Epithelial cell of prostate (primary cell): ENCODE measurements around the gene SLAMF6.
"Not testable (repeated sequence)": the region's sequence is repeated elsewhere in the genome, so short reads cannot be mapped to it uniquely, and the experiment has no call there.

Experiments
- DNase-seq: peaks from one replicate; pipeline ENCODE4 v3.0.0-alpha.2; 2011; ENCODE audit warnings: low read depth, low spot score
- H3K27ac ChIP-seq: fragments of 450-650 bp; 2 replicates; pipeline ENCODE4 v1.5.1; 2017; ENCODE audit warnings: mild to moderate bottlenecking

Gene SLAMF6

GRCh38 chr1:160479091-160479490 lies 44.0 kb downstream of the SLAMF6 start:
- DNase-seq, H3K27ac ChIP-seq: not testable (repeated sequence)

GRCh38 chr1:160474392-160475242 lies 48.4 kb downstream of the SLAMF6 start:
- H3K27ac ChIP-seq = no peak overlapping the region
- DNase-seq = no peak

DNA sequence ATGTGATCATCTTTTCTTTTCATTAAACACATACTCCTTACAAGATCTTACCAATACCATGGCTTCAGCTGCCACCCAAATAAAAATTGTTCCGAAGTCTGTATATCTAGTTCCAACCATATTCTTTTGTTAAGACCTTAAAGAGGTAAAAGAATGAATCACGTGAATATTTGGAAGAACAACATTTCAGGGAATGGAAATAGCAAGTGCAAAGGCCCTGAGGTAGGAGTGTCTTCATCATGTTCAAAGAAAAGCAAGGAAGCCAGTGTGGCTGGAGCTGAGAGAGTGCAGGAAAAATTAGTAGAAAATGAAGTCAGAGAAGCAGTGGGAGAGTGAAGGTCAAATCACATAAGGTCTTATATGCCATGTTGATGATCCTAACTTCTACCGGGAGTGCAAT lies 50.9 kb downstream of the SLAMF6 start:
- no peak overlapping the region for H3K27ac ChIP-seq
- no peak for DNase-seq

- no peak overlapping the region for H3K27ac ChIP-seq
- DNase-seq = no peak
These were observed 51.8 kb downstream of the SLAMF6 start for GRCh38 chr1:160471253-160471652.

GRCh38 chr1:160467576-160467975 lies 55.5 kb downstream of the SLAMF6 start:
- no peak overlapping the region for H3K27ac ChIP-seq
- DNase-seq = no peak

DNA sequence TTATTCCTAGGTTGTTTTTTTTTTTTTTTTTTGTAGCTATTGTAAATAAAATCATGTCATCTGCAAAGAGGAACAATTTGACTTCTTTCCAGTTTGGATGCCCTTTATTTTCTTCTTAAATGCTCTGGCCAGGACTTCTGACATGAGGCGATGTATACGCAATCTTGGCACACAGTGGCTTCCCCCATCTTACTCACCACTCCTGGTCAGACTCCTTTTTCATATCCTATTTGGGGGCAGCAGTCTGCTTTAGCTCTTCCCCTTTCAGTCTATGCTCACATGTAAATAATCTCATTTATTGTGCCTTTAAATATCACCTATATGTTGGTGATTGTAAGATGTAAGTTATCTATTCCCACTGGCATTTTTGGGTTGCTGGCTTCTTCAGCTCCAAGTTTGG lies 56.1 kb downstream of the SLAMF6 start:
- no peak for DNase-seq
- no peak overlapping the region for H3K27ac ChIP-seq

DNA sequence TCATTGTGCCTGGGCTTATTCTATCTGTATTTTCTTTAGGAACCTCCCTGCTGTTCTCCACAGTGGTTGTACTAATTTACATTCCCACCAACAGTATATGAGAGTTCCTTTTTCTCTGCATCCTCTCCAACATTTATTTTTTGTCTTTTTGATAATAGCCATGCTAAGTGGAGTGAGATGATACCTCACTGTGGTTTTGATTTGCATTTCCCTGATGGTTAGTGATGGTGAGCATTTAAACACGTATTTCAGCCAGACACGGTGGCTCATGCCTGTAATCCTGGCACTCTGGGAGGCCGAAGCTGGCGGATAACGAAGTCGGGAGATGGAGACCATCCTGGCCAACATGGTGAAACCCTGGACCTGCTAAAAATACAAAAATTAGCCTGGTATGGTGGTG lies 57.9 kb downstream of the SLAMF6 start:
- no peak for DNase-seq
- no peak overlapping the region for H3K27ac ChIP-seq

GRCh38 chr1:160460683-160461287 lies 62.3 kb downstream of the SLAMF6 start:
- DNase-seq = no peak
- no peak overlapping the region for H3K27ac ChIP-seq

DNA sequence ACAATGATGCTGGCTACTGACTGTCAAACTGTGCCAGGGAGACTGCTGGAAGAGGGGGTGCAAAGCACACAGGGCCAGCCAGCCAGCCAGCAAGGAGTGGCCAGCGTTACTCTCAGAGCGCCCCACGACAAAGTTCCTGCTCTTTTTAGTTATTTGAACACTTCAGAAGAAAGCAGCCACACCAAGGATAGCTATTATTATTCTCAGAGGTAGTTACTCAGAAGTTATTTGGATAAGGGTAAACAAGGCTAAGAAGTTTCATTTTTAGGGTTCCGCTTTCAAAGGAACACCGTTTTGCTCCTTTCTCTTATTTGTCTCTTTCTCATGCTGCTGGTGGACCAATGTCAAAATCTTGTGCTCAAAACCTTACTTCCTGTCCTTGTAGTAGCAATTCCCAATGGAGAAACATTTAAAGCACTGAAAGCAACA lies 62.8 kb downstream of the SLAMF6 start:
- no peak for DNase-seq

GRCh38 chr1:160459687-160460086 lies 63.4 kb downstream of the SLAMF6 start:
- no peak overlapping the region for H3K27ac ChIP-seq
- no peak for DNase-seq

More for the DNA sequence above, 62.8 kb downstream of the SLAMF6 start:
- no peak overlapping the region for H3K27ac ChIP-seq

GRCh38 chr1:160459056-160459455 lies 64.0 kb downstream of the SLAMF6 start:
- H3K27ac ChIP-seq = no peak overlapping the region
- no peak for DNase-seq

GRCh38 chr1:160455153-160455517 lies 67.9 kb downstream of the SLAMF6 start:
- H3K27ac ChIP-seq = no peak overlapping the region

DNA sequence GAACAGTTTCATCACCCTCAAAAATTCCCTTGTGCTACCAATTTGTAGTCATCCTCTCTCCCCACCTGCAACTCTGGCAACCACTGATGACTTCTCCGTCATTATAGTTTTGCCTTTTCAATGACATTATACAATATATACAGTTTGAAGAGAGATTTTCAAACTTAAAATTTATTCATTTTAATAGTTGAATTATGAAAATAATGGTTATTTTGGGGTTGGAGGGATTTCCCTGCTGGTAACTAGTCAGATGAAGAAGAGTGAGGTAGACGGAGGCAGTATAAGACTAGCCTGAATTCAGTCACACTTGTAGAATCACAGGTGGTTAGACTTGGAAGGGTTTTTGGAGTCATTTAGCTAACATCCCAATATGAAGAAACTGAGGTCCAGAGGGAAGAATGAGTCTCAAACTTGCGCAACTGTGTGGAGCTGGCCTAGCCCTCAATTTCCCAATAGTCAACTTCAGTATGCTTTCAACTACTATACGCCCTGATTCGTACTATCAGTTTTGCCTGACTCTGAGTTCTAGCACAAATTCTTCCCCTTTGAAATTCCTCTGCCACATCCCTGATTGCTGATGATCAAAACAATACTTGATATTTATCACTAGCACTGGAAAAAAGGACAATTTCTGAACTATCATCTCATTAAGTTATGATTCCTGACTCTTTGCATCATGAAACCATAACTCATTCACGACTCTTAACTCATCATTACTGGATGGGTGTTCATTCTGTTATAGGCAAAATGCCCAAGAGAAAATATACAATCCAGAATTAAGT lies 68.5 kb downstream of the SLAMF6 start:
- DNase-seq = no peak
- no peak overlapping the region for H3K27ac ChIP-seq

More at GRCh38 chr1:160455153-160455517, 67.9 kb downstream of the SLAMF6 start:
- no peak for DNase-seq

DNA sequence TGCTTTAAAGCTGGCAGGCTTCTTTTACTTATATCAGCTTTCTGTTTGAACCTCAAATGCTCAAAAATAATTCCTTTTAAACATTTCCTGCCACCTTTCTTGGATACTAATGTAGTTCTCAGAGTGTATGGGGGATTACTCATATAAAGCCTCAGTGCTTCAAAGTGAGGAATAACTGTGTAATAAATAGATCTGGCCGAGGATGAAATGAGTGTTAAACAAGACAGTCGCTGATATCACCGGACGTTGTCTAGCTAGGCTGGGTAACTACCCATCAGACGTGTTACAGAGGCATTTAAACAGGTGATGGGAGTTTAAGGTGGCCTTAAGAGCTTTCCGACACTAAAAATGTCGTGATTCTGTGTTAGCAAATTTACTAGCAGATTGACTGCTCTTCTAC lies 69.6 kb downstream of the SLAMF6 start:
- no peak overlapping the region for H3K27ac ChIP-seq
- no peak for DNase-seq

DNA sequence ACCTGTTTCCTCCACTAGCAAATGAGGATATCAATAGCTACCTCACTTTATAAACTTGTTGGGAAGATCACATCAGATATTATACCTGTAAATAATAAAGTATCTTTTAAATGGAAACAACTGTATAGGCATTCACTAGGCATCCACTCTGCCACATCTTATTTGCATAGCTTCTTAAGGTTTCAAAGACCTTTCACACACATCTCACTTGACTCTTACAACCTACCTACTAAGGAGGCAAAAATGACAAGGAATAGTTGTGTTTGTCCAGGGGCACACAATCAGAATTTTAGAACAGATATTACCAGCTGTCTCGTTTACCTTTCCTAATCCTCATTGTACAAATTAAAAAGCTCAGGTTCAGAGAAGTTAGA lies 71.2 kb downstream of the SLAMF6 start:
- DNase-seq = no peak
- no peak overlapping the region for H3K27ac ChIP-seq

GRCh38 chr1:160451119-160451858 lies 71.8 kb downstream of the SLAMF6 start:
- no peak for DNase-seq
- H3K27ac ChIP-seq = no peak overlapping the region

GRCh38 chr1:160449494-160449893 lies 73.6 kb downstream of the SLAMF6 start:
- H3K27ac ChIP-seq = no peak overlapping the region
- DNase-seq = no peak

DNA sequence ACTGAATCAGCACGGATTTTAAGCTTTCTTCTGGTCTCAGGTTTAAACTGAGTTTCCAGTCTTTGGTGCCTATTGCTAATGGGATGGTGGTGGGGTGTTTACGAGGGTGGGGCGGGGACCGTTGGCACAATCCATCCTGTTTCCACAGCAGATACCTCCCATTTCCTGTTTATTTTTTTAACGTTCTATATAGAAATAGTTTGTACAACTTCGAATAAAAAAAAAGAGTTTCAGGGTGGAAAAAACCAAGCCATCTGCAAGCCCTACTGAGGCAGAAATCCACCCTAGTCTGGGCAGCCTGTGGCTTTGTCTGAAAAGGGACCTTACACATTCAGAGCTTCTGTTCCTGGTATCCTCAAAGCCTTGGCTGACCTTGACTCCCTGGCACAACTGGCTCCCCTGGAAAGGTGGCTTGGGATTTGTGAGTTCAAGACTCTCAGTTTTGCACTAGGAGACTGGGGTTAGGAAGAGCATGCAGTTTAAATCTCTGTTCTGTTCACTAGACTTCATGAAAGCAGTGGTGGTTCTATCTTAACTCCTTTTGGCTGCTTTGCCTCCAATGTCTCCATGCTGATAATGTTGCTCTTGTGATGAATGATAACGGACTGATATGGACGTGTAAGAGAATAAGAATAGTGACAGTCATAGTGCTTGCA lies 76.0 kb downstream of the SLAMF6 start:
- DNase-seq = no peak
- no peak overlapping the region for H3K27ac ChIP-seq

DNA sequence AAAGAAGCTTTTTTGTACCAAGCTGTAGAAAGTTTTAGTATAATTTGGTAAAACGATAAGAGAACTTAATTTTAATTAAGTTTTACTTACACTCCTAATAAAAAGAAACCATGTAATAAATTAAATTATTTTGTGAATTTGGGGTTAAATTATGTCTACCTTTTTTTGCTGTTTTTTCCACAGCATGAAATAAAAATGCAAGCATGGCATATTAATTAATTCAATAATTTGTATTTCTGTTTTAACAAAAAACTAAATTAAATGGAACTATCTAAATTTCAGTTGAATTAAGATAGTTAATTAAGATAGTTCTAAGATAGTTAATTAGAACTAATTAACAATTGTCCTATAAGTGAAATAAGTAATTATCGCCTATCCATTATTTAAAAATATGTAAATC lies 83.3 kb downstream of the SLAMF6 start:
- no peak overlapping the region for H3K27ac ChIP-seq
- DNase-seq = no peak

GRCh38 chr1:160438935-160439334 lies 84.1 kb downstream of the SLAMF6 start:
- no peak overlapping the region for H3K27ac ChIP-seq
- no peak for DNase-seq
